GM12878 (cell line): ENCODE results near the gene GRIP2.

Experiments
- POLR2AphosphoS5 ChIP-seq: IDR thresholded peaks from 2 replicates; pipeline ENCODE4 v1.6.1; 2011; ENCODE audit warnings: mild to moderate bottlenecking, low read length, inconsistent platforms
- RAD21 ChIP-seq: IDR thresholded peaks from 2 replicates; pipeline ENCODE4 v1.6.1; 2011; ENCODE audit warnings: mild to moderate bottlenecking, low read depth, low read length, moderate library complexity; ENCODE audit not compliant: insufficient read depth
- YY1 ChIP-seq: IDR thresholded peaks from 2 replicates; pipeline ENCODE4 v1.6.1; 2011; ENCODE audit warnings: low read depth, mild to moderate bottlenecking, low read length
- ZNF274 ChIP-seq: IDR thresholded peaks from one replicate; pipeline ENCODE4 v1.8.0; 2011; ENCODE audit not compliant: insufficient read length, insufficient read depth
- TF ChIP-seq, protein P1 (sequence below), 3 experiments: IDR thresholded peaks in 2 of 3; conservative IDR thresholded peaks in 1 of 3; 2 replicates each; pipeline ENCODE4 v1.5.1; 2011; ENCODE audit warnings: low read depth in 3 of 3, low read length in 3 of 3, mild to moderate bottlenecking in 3 of 3, control low read depth in 2 of 3, moderate library complexity in 2 of 3, inconsistent platforms in 1 of 3, mixed read lengths in 1 of 3; ENCODE audit not compliant: control insufficient read depth in 2 of 3, insufficient read depth in 1 of 3; ENCODE audit errors: extremely low read depth in 1 of 3

DNA sequence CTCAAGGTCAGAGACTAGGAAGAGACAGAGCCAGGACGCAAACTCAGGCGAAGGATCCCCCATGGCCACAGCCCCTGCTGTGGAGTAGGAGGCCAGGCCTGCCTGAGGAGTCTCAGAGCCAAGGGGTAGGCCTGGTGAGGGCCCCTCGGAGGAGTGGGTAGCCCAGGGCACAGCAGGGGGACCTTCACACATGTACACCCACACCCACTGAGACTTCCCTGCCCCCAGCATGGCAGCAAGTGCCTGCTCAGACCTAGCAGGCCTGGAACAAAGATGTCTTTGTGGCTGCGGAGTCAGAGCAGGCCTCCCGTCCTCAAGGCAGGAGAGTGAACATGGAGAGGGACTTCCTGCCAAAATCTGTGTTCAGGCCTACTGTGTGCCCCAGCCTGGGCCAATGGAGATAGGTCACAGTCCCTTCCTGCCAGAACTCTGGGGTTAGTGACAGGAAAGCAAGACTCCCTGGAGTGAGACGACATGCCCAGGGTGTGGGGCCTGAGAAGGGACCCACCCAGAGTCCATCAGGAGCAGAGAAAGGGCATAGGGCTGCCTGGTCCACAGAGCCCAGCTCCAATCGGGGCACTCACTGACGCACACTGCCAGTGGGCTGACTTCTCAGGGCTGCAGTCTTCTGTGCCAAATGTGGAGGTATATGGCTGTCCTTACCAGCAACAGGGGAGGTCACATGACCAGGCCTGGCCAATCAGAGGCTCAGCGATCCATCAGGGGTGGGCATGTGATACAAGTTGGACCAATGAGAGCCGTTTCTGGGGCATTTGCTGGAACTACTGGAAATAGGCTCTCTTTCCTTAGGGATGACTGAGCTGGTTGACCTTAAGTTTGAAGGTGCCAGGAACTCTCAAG is 2.3 kb downstream of the GRIP2 start:
- no peak for TF ChIP-seq YY1
- TF ChIP-seq RAD21 = no peak
- TF ChIP-seq ZNF274 = no peak
- TF ChIP-seq, protein P1, sequence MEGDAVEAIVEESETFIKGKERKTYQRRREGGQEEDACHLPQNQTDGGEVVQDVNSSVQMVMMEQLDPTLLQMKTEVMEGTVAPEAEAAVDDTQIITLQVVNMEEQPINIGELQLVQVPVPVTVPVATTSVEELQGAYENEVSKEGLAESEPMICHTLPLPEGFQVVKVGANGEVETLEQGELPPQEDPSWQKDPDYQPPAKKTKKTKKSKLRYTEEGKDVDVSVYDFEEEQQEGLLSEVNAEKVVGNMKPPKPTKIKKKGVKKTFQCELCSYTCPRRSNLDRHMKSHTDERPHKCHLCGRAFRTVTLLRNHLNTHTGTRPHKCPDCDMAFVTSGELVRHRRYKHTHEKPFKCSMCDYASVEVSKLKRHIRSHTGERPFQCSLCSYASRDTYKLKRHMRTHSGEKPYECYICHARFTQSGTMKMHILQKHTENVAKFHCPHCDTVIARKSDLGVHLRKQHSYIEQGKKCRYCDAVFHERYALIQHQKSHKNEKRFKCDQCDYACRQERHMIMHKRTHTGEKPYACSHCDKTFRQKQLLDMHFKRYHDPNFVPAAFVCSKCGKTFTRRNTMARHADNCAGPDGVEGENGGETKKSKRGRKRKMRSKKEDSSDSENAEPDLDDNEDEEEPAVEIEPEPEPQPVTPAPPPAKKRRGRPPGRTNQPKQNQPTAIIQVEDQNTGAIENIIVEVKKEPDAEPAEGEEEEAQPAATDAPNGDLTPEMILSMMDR (IDR thresholded peaks at IDR 0.05 in 2 of 3, conservative IDR thresholded peaks at IDR 0.05 in 1 of 3; ENCODE audit: control insufficient read depth in 2 of 3, extremely low read depth in 1 of 3, insufficient read depth in 1 of 3, low read depth in 3 of 3, low read length in 3 of 3) = no peak
- TF ChIP-seq POLR2AphosphoS5 = no peak
